ENCODE data around the gene PRKCH.

The PRKCH gene

DNA sequence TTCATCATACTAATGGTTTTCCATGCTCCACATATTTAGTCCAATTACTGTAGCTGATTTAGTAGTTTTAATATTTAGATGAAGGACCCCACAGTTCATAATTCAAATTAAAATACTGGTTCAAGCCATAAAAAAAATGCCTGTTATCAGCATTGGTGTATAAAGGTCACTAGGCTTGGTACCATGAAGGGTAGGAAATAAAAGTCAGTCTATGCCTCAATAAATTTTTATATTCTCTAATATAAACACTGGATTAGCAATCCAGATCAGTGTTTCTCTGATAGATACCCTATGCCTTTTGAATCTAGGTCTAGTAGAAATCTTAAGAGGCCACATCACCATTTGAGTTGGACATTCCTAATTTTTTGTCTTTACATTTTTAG lies 210.7 kb downstream of the PRKCH start:
- no peak for DNase-seq (ENCODE audit: low read depth)
- TF ChIP-seq, protein P1, sequence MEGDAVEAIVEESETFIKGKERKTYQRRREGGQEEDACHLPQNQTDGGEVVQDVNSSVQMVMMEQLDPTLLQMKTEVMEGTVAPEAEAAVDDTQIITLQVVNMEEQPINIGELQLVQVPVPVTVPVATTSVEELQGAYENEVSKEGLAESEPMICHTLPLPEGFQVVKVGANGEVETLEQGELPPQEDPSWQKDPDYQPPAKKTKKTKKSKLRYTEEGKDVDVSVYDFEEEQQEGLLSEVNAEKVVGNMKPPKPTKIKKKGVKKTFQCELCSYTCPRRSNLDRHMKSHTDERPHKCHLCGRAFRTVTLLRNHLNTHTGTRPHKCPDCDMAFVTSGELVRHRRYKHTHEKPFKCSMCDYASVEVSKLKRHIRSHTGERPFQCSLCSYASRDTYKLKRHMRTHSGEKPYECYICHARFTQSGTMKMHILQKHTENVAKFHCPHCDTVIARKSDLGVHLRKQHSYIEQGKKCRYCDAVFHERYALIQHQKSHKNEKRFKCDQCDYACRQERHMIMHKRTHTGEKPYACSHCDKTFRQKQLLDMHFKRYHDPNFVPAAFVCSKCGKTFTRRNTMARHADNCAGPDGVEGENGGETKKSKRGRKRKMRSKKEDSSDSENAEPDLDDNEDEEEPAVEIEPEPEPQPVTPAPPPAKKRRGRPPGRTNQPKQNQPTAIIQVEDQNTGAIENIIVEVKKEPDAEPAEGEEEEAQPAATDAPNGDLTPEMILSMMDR (conservative IDR thresholded peaks at IDR 0.05; ENCODE audit: low read depth, low read length) = no peak
- no peak overlapping the region for H3K4me3 ChIP-seq (ENCODE audit: low read depth, low read length)

DNA sequence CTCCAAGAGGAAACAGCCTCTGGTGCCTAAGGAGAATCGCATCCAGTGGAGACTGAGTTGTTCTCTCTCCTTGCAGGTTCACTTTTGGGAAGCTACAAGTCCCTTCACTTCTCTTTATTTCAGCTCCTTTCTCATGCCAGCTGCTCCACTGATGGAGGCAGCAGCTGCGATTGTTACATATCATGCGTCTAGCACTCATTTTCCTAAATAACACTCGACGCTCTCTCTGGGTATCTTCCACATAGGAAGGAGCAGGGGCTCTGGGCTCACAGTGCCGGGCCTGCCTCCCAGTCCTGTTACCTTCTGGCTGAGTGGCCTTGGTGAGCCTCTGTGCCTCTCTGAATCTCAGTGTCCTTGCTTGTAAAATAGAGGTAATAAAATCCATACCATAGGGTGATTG lies 211.4 kb downstream of the PRKCH start:
- TF ChIP-seq, protein P1 (conservative IDR thresholded peaks at IDR 0.05; ENCODE audit: low read depth, low read length) = no peak
- no peak for DNase-seq (ENCODE audit: low read depth)

GRCh38 chr14:61533513-61534255 lies 212.3 kb downstream of the PRKCH start:
- DNase-seq (ENCODE audit: low read depth) = no peak
- TF ChIP-seq, protein P1 (conservative IDR thresholded peaks at IDR 0.05; ENCODE audit: low read depth, low read length) = no peak
- no peak overlapping the region for H3K4me3 ChIP-seq (ENCODE audit: low read depth, low read length)

More for the DNA sequence above, 211.4 kb downstream of the PRKCH start:
- H3K4me3 ChIP-seq (ENCODE audit: low read depth, low read length) = no peak overlapping the region

DNA sequence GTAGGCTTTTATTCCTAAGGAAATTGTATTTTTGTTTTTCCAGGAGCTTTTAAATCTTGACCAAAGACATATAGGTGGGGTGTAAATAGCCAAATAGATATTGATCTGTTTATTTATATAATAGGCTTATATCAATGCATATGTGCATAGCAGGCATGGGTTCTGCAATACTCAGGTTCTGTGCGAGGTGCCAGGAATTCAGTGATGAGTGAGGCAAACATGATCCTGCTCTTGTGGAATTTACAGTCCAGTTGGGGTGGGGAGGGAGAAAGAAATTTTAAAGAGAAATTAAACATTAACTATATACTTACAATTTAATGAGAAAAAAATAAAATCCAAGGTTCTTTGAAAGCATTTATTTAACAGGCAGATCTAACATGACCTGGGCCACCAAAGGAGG lies 213.7 kb downstream of the PRKCH start:
- H3K4me3 ChIP-seq (ENCODE audit: low read depth, low read length) = no peak overlapping the region
- TF ChIP-seq, protein P1 (conservative IDR thresholded peaks at IDR 0.05; ENCODE audit: low read depth, low read length) = no peak
- peak; percentile 50 for DNase-seq (ENCODE audit: low read depth)

DNA sequence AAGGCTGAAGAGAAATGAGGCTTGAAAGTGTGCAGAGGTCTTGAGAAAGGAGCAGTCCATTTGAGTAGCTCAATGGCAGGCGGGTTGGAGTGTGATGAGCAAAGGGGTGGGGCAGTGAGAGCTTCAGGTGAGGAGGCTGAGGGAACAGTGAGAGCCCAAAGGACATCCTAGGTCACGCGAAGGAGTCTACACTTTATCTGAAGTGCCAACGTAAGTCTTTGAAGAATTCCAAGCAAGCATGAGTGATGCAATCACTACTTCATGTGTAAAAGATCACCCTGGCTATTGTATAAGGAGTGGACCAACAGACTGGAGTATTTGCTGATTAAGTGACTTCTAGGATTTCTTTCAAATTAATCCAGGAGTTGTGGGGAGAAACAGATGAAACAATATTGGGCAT lies 214.1 kb downstream of the PRKCH start:
- DNase-seq (ENCODE audit: low read depth) = no peak
- H3K4me3 ChIP-seq (ENCODE audit: low read depth, low read length) = no peak overlapping the region
- TF ChIP-seq, protein P1 (conservative IDR thresholded peaks at IDR 0.05; ENCODE audit: low read depth, low read length) = no peak

- no peak for DNase-seq (ENCODE audit: low read depth)
- TF ChIP-seq, protein P1 (conservative IDR thresholded peaks at IDR 0.05; ENCODE audit: low read depth, low read length) = no peak
Measured at GRCh38 chr14:61536661-61537562, 215.5 kb downstream of the PRKCH start.

More at GRCh38 chr14:61536661-61537562, 215.5 kb downstream of the PRKCH start:
- no peak overlapping the region for H3K4me3 ChIP-seq (ENCODE audit: low read depth, low read length)
